HEK293T (cell line): Measurements from ENCODE around the gene ALDH18A1.

Source experiments
- ARNT ChIP-seq: fragments of 450-650 bp; IDR thresholded peaks from 2 replicates; pipeline ENCODE4 v1.6.1; 2017; ENCODE audit warnings: mild to moderate bottlenecking
- BHLHE40 ChIP-seq: fragments of 450-650 bp; IDR thresholded peaks from 2 replicates; pipeline ENCODE4 v1.6.1; 2016; ENCODE audit warnings: mild to moderate bottlenecking, moderate library complexity, borderline replicate concordance
- FOXA1 ChIP-seq: fragments of 450-650 bp; IDR thresholded peaks from 2 replicates; pipeline ENCODE4 v1.6.1; 2016; ENCODE audit warnings: mild to moderate bottlenecking
- FOXK2 ChIP-seq: fragments of 450-650 bp; IDR thresholded peaks from 2 replicates; pipeline ENCODE4 v1.6.1; 2016; ENCODE audit warnings: mild to moderate bottlenecking
- FOXM1 ChIP-seq: fragments of 450-650 bp; IDR thresholded peaks from 2 replicates; pipeline ENCODE4 v1.6.1; 2017; ENCODE audit warnings: mild to moderate bottlenecking, borderline replicate concordance
- L3MBTL2 ChIP-seq: fragments of 450-650 bp; conservative IDR thresholded peaks from 2 replicates; pipeline ENCODE4 v1.6.1; 2016; ENCODE audit warnings: mild to moderate bottlenecking
- NFRKB ChIP-seq: fragments of 450-650 bp; IDR thresholded peaks from 2 replicates; pipeline ENCODE4 v1.6.1; 2016; ENCODE audit warnings: mild to moderate bottlenecking, moderate library complexity
- PKNOX1 ChIP-seq: fragments of 450-650 bp; IDR thresholded peaks from 2 replicates; pipeline ENCODE4 v1.6.1; 2016
- SP1 ChIP-seq: fragments of 450-650 bp; IDR thresholded peaks from 2 replicates; pipeline ENCODE4 v1.6.1; 2017
- ZNF384 ChIP-seq: fragments of 450-650 bp; IDR thresholded peaks from 2 replicates; pipeline ENCODE4 v1.6.1; 2016

DNA sequence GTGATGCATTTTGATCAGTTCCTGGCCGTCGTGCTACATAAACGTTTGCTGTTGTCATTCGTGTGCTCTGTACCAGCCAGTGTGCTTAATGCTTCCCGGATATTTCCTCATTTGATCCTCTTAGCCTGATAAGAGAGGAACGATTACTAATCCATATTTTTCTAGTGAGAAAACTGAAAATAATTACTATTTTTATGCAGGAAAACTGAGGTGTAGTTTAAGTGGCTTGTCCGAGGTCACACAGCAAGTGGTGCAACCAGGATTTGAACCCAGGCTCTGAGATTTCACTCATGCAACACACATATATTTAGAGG, 94.7 kb downstream of the ALDH18A1 start:
- TF ChIP-seq NFRKB (no peak), FOXA1 (no peak), L3MBTL2 (no peak), FOXM1 (no peak), SP1 (no peak), FOXK2 (no peak), PKNOX1 (no peak), BHLHE40 (no peak), ZNF384 (no peak), ARNT (no peak)
